HepG2 (cell line): ENCODE measurements around the gene MYOF. TPM values are rescaled to one million over a fixed set of nuclear protein-coding genes. Genes with fewer than 3 reads are reported as not detected.

ENCODE experiments used
- ADNP ChIP-seq: sonication (generic); formaldehyde crosslinking; IDR thresholded peaks from 2 replicates; pipeline ENCODE4 v1.4.0; 2020; ENCODE audit warnings: missing genetic modification reagents
- CEBPB ChIP-seq: IDR thresholded peaks from 2 replicates; pipeline ENCODE4 v1.6.1; 2011; ENCODE audit warnings: low read depth, low read length, improper control_type of control experiment, borderline replicate concordance
- GPN1 ChIP-seq: sonication (generic); formaldehyde crosslinking; IDR thresholded peaks from 2 replicates; pipeline ENCODE4 v1.5.1; 2020; ENCODE audit warnings: missing genetic modification reagents, borderline replicate concordance
- HNF4A ChIP-seq: sonication (generic); formaldehyde crosslinking; IDR thresholded peaks from 2 replicates; pipeline ENCODE4 v1.4.0; 2020; ENCODE audit warnings: missing genetic modification reagents
- KDM3A ChIP-seq: IDR thresholded peaks from 2 replicates; pipeline ENCODE4 v1.6.1; 2018; ENCODE audit warnings: low read depth, missing compliant biosample characterization
- ZFX ChIP-seq: sonication (generic); formaldehyde crosslinking; IDR thresholded peaks from 2 replicates; pipeline ENCODE4 v1.4.0; 2020; ENCODE audit warnings: mild to moderate bottlenecking, low read depth, missing genetic modification reagents, moderate library complexity
- ZNF660 ChIP-seq: sonication (generic); formaldehyde crosslinking; IDR thresholded peaks from 2 replicates; pipeline ENCODE4 v1.5.1; 2020; ENCODE audit warnings: mild to moderate bottlenecking, low read depth, missing genetic modification reagents, borderline replicate concordance
- ZNF713 ChIP-seq: sonication (generic); formaldehyde crosslinking; IDR thresholded peaks from 2 replicates; pipeline ENCODE4 v1.4.0; 2020; ENCODE audit warnings: mild to moderate bottlenecking, missing genetic modification reagents
- ZNF850 ChIP-seq: sonication (generic); formaldehyde crosslinking; conservative IDR thresholded peaks from 2 replicates; pipeline ENCODE4 v1.9.0; 2021; ENCODE audit warnings: mild to moderate bottlenecking, missing genetic modification reagents
- polyA plus RNA-seq, 8 experiments: library from polyadenylated mRNA; depleted of rRNA in 3 of 8; stranded (reverse) in 7 of 8; unstranded in 1 of 8; fragments of >200 nt; fragmentation: Illumina TruSeq in 4 of 8; extraction: Trizol in 4 of 8; gene quantifications; 2 replicates each; pipeline versions ENCODE4 v1.2.1 to v1.2.3, GENCODE V29; 2011 to 2016; ENCODE audit warnings: low read depth in 4 of 8, missing spikeins in 1 of 8, mixed read lengths in 1 of 8; ENCODE audit not compliant: insufficient read depth in 1 of 8
- total RNA-seq, 5 experiments: library from RNA; depleted of rRNA; stranded (reverse); fragments of >200 nt; fragmentation: Illumina TruSeq; extraction: Trizol; gene quantifications; 2 replicates each; pipeline ENCODE4 v1.2.3, GENCODE V29; 2016; ENCODE audit warnings: low read depth in 1 of 5
- TF ChIP-seq, protein P1 (sequence below): sonication (generic); formaldehyde crosslinking; IDR thresholded peaks from 2 replicates; pipeline ENCODE4 v1.4.0; 2020; ENCODE audit warnings: missing genetic modification reagents, mild to moderate bottlenecking, borderline replicate concordance
- TF ChIP-seq, protein P2 (sequence below): IDR thresholded peaks from 2 replicates; pipeline ENCODE4 v1.6.1; 2012; ENCODE audit warnings: inconsistent platforms
- TF ChIP-seq, protein P3 (sequence below): sonication (generic); formaldehyde crosslinking; IDR thresholded peaks from 2 replicates; pipeline ENCODE4 v1.4.0; 2020; ENCODE audit warnings: missing genetic modification reagents
- TF ChIP-seq, protein P4 (sequence below): sonication (generic); formaldehyde crosslinking; IDR thresholded peaks from 2 replicates; pipeline ENCODE4 v1.4.0; 2020; ENCODE audit warnings: missing genetic modification reagents, borderline replicate concordance

The MYOF gene
- total and polyA plus RNA-seq, 2 of the 13 experiments (the other 11 are each of a cell fraction or from before 2014, with no cell fraction given): 0.18 to 0.42 TPM

DNA sequence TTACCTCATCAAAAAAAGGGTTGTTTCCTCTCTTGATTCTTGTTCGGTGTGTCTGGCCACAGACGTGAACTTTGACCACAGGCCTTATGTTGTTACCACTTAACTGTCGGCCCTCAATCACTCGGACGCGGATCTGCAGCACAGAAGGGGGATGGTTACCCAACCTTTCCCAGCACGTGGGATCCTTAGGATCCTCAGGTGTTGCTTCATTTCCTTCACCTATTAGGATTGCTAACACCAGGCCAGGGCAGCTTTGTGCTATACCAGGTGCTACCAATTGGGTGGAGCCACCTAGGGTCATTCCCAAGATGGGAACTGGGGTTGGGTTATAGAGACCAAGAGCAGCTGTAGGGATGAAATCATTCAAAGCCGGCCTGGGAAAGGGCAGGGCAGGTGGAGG lies 73.4 kb downstream of the MYOF start (continued):
- TF ChIP-seq, protein P1, sequence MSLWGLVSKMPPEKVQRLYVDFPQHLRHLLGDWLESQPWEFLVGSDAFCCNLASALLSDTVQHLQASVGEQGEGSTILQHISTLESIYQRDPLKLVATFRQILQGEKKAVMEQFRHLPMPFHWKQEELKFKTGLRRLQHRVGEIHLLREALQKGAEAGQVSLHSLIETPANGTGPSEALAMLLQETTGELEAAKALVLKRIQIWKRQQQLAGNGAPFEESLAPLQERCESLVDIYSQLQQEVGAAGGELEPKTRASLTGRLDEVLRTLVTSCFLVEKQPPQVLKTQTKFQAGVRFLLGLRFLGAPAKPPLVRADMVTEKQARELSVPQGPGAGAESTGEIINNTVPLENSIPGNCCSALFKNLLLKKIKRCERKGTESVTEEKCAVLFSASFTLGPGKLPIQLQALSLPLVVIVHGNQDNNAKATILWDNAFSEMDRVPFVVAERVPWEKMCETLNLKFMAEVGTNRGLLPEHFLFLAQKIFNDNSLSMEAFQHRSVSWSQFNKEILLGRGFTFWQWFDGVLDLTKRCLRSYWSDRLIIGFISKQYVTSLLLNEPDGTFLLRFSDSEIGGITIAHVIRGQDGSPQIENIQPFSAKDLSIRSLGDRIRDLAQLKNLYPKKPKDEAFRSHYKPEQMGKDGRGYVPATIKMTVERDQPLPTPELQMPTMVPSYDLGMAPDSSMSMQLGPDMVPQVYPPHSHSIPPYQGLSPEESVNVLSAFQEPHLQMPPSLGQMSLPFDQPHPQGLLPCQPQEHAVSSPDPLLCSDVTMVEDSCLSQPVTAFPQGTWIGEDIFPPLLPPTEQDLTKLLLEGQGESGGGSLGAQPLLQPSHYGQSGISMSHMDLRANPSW (CRISPR knock-in tag): no peak
- TF ChIP-seq HNF4A (CRISPR knock-in tag) (peak; percentile 34; the same call in 1 of the 2 replicates), ADNP (CRISPR knock-in tag) (no peak), ZNF850 (CRISPR knock-in tag) (no peak), GPN1 (CRISPR knock-in tag) (no peak), CEBPB (0 out of 2 replicates have a peak, but pooled peaks have one; percentile 11), ZNF660 (CRISPR knock-in tag) (no peak), ZNF713 (CRISPR knock-in tag) (no peak), ZFX (CRISPR knock-in tag) (peak; percentile 25; the same call in 1 of the 2 replicates), KDM3A (CRISPR knock-in tag) (no peak)
- TF ChIP-seq, protein P2, sequence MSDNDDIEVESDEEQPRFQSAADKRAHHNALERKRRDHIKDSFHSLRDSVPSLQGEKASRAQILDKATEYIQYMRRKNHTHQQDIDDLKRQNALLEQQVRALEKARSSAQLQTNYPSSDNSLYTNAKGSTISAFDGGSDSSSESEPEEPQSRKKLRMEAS: peak; percentile 22; the same call in 1 of the 2 replicates
- TF ChIP-seq, protein P3, sequence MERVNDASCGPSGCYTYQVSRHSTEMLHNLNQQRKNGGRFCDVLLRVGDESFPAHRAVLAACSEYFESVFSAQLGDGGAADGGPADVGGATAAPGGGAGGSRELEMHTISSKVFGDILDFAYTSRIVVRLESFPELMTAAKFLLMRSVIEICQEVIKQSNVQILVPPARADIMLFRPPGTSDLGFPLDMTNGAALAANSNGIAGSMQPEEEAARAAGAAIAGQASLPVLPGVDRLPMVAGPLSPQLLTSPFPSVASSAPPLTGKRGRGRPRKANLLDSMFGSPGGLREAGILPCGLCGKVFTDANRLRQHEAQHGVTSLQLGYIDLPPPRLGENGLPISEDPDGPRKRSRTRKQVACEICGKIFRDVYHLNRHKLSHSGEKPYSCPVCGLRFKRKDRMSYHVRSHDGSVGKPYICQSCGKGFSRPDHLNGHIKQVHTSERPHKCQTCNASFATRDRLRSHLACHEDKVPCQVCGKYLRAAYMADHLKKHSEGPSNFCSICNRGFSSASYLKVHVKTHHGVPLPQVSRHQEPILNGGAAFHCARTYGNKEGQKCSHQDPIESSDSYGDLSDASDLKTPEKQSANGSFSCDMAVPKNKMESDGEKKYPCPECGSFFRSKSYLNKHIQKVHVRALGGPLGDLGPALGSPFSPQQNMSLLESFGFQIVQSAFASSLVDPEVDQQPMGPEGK: no peak
- TF ChIP-seq, protein P4, sequence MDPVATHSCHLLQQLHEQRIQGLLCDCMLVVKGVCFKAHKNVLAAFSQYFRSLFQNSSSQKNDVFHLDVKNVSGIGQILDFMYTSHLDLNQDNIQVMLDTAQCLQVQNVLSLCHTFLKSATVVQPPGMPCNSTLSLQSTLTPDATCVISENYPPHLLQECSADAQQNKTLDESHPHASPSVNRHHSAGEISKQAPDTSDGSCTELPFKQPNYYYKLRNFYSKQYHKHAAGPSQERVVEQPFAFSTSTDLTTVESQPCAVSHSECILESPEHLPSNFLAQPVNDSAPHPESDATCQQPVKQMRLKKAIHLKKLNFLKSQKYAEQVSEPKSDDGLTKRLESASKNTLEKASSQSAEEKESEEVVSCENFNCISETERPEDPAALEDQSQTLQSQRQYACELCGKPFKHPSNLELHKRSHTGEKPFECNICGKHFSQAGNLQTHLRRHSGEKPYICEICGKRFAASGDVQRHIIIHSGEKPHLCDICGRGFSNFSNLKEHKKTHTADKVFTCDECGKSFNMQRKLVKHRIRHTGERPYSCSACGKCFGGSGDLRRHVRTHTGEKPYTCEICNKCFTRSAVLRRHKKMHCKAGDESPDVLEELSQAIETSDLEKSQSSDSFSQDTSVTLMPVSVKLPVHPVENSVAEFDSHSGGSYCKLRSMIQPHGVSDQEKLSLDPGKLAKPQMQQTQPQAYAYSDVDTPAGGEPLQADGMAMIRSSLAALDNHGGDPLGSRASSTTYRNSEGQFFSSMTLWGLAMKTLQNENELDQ (CRISPR knock-in tag): no peak
